Measurements from ENCODE around the gene BMPER.
A peak's percentile ranks its signal among the peaks of the same experiment; 100 is the strongest.

The BMPER gene

DNA sequence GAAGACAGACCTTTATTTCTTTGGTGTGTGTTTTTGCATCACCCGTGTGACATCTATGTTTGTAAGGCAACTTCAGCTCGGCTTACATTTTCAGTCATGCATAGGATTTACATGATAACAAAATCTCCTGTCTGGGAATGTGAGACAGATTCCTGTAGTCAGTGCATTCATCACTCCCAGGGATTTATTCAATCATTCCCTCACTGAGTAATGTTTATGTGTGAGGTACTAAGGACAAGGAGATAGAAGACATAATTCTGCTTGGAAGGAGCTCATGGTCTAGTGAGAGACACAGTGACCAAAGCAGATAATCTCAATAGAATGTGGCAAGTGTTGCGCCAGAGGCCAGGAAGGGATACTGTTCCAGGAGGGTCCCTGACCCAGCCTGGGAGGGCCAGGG lies 35.2 kb upstream of the BMPER start:
- Histone ChIP-seq H3K36me3 (ENCODE audit: control insufficient read depth in 2 of 2, insufficient read depth in 1 of 2, low read length in 2 of 2) (no peaks in the 10 kb centered on the region), H3K27ac (ENCODE audit: extremely low read depth, low read depth, low read length) (no peak overlapping the region), H3K4me1 (ENCODE audit: control insufficient read depth, insufficient read depth, low read length) (no peaks in the 10 kb centered on the region), H3K9me3 (ENCODE audit: control insufficient read depth, insufficient read depth, low read depth, low read length) (no peaks in the 10 kb centered on the region), H3K4me3 (ENCODE audit: low read depth, low read length) (no peak overlapping the region)
- ChIA-PET CTCF (no interaction called here), POLR2A (interaction anchor here (1.1 kb wide), 1 partner anchor 34 kb away, joined by 4 read pairs; no protein-coding TSS in a partner anchor)
- TF ChIP-seq TRIM28 (IDR thresholded peaks at IDR 0.05; ENCODE audit: borderline replicate concordance, low read length) (peak; percentile 78), SETDB1 (IDR thresholded peaks at IDR 0.05; ENCODE audit: insufficient read length, low read length) (peak; percentile 90), TCF7L2 (IDR thresholded peaks at IDR 0.05; ENCODE audit: borderline replicate concordance, low read depth, low read length) (no peak), ZNF621 (tag by site-specific recombination; IDR thresholded peaks at IDR 0.05) (no peak), ZNF488 (tag by site-specific recombination; IDR thresholded peaks at IDR 0.05) (no peak), INSM2 (tag by site-specific recombination; IDR thresholded peaks at IDR 0.05) (no peak), ZBTB44 (tag by site-specific recombination; IDR thresholded peaks at IDR 0.05) (peak; percentile 24; the same call in 1 of the 2 replicates), ZNF341 (tag by site-specific recombination; IDR thresholded peaks at IDR 0.05; ENCODE audit: low read depth) (no peak), KLF9 (tag by site-specific recombination; IDR thresholded peaks at IDR 0.05; ENCODE audit: low read depth) (no peak), GLIS1 (tag by site-specific recombination; IDR thresholded peaks at IDR 0.05) (no peak)

DNA sequence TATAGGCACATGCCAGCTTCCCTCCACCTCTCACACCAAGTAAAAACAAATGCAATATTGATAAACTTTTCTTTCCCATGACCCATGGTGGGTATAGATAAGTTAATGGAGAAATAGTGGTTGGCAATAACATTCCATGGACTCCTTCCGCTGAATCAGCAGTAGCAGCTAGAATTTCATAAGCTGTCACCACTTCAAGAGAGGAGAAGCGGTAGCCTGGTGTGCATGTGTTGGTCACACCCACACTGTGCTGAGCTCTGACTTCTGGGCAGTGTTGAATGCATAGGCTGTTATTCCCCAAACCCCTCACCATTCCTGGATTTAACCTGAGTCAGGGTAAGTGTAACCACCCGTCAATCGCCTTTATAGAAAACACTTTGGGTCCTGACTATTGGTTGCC lies 32.5 kb upstream of the BMPER start:
- TF ChIP-seq ZFP37 (tag by site-specific recombination; IDR thresholded peaks at IDR 0.05) (no peak), ZNF488 (tag by site-specific recombination; IDR thresholded peaks at IDR 0.05) (no peak), KLF1 (tag by site-specific recombination; IDR thresholded peaks at IDR 0.05) (no peak), ZNF423 (tag by site-specific recombination; IDR thresholded peaks at IDR 0.05) (no peak), OSR2 (tag by site-specific recombination; IDR thresholded peaks at IDR 0.05) (peak; percentile 25; the same call in 1 of the 2 replicates), ZNF518A (tag by site-specific recombination; conservative IDR thresholded peaks at IDR 0.05; ENCODE audit: low read depth) (no peak)
- CTCF ChIA-PET, result interaction anchor here (1.0 kb wide), 1 partner anchor 15 kb away, joined by 4 read pairs; no protein-coding TSS in a partner anchor

More for the DNA sequence above, 32.5 kb upstream of the BMPER start:
- no peaks in the 10 kb centered on the region for H3K36me3 ChIP-seq (ENCODE audit: control insufficient read depth in 2 of 2, insufficient read depth in 1 of 2, low read length in 2 of 2)
- no peaks in the 10 kb centered on the region for H3K9me3 ChIP-seq (ENCODE audit: control insufficient read depth, insufficient read depth, low read depth, low read length)
- no peak overlapping the region for H3K27ac ChIP-seq (ENCODE audit: extremely low read depth, low read depth, low read length)
- no peak overlapping the region for H3K4me3 ChIP-seq (ENCODE audit: low read depth, low read length)
- POLR2A ChIA-PET, result no interaction called here
- no peaks in the 10 kb centered on the region for H3K4me1 ChIP-seq (ENCODE audit: control insufficient read depth, insufficient read depth, low read length)
